Measurements from ENCODE around the gene RBP7. TPM values are rescaled to one million over a fixed set of nuclear protein-coding genes. Genes with fewer than 3 reads are reported as not detected.

RBP7 gene
- total and polyA plus RNA-seq, 2 donors (not counting 3 experiments of a cell fraction or from before 2014, with no cell fraction given), result not detected

GRCh38 chr1:10057796-10058195 lies 60.8 kb downstream of the RBP7 start:
- Histone ChIP-seq H3K4me3 (replicated peaks in 1 of 3; ENCODE audit: insufficient read depth in 1 of 3, low read depth in 1 of 3, low read length in 3 of 3) (no peak overlapping the region), H3K9me3 (replicated peaks; ENCODE audit: control insufficient read depth, insufficient read depth, low read length) (no peaks in the 10 kb centered on the region), H3K9ac (replicated peaks; ENCODE audit: extremely low read depth, insufficient read depth, low read length) (no peak overlapping the region), H3K9me1 (replicated peaks; ENCODE audit: control insufficient read depth, extremely low read depth, insufficient read depth, low read length) (no peaks in the 10 kb centered on the region), H3K27ac (ENCODE audit: insufficient read depth, low read depth, low read length) (no peak overlapping the region), H2AFZ (ENCODE audit: low read depth, low read length) (no peak overlapping the region), H3K36me3 (ENCODE audit: control insufficient read depth in 2 of 2, extremely low read depth in 1 of 2, insufficient read depth in 2 of 2, low read length in 2 of 2) (no peaks in the 10 kb centered on the region), H3K27me3 (ENCODE audit: control insufficient read depth in 2 of 2, insufficient read depth in 2 of 2, low read length in 2 of 2) (no peaks in the 10 kb centered on the region), H3K4me1 (ENCODE audit: control insufficient read depth, extremely low read depth, insufficient read depth, low read length) (no peaks in the 10 kb centered on the region), H3K4me2 (ENCODE audit: insufficient read depth, low read length) (no peak overlapping the region), H4K20me1 (replicated peaks; ENCODE audit: control insufficient read depth, extremely low read depth, insufficient read depth, low read length) (no peaks in the 10 kb centered on the region), H3K79me2 (ENCODE audit: control insufficient read depth, insufficient read depth, low read length) (peaks cover 30% of the 10 kb centered on the region)
- no peak for FAIRE-seq
- DNase-seq (ENCODE audit: low read depth, low spot score), result no peak
- CTCF ChIA-PET, result interaction anchor here (0.8 kb wide), 1 partner anchor 10 kb away, joined by 3 read pairs; no protein-coding TSS in a partner anchor
- intact Hi-C loops (cut with micrococcal nuclease) (no loop called here), dilution Hi-C loops (cut with MboI; ENCODE audit: extremely low pct_ligation_motif_present, low sequenced_read_pairs) (no loop called here)
- BruUV-seq (replicated peaks), result no TSS peak
- POLR2A ChIA-PET, result no interaction called here
- no peak for TF ChIP-seq FOS (IDR thresholded peaks at IDR 0.05; ENCODE audit: borderline replicate concordance, insufficient read depth, low read length)

DNA sequence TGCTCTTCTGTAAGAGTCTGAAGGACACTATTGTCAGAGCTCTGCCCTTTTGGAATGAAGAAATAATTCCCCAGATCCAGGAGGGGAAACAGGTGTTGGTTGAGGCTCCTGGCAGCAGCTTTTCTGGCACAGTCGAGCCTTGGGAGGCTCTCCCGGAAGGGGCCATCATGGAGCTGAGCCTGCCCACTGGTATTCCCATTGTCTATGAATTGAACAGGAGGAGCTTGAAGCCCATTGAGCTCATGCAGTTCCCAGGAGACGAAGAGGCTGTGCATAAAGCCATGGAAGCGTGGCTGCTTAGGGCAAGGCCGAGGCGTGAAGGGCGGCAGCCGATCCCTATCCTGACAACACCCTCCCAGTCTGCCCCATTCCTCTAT lies 62.3 kb downstream of the RBP7 start:
- ChIA-PET POLR2A (no interaction called here), CTCF (interaction anchor here (2.2 kb wide), 1 partner anchor 26 kb away, joined by 5 read pairs; the partner anchor contains the start of gene UBE4B)
- Histone ChIP-seq H3K79me2 (ENCODE audit: control insufficient read depth, insufficient read depth, low read length) (peaks cover 28% of the 10 kb centered on the region), H3K9me1 (replicated peaks; ENCODE audit: control insufficient read depth, extremely low read depth, insufficient read depth, low read length) (no peaks in the 10 kb centered on the region), H2AFZ (ENCODE audit: low read depth, low read length) (no peak overlapping the region), H3K9me3 (replicated peaks; ENCODE audit: control insufficient read depth, insufficient read depth, low read length) (no peaks in the 10 kb centered on the region), H3K27me3 (ENCODE audit: control insufficient read depth in 2 of 2, insufficient read depth in 2 of 2, low read length in 2 of 2) (no peaks in the 10 kb centered on the region), H3K4me3 (replicated peaks in 1 of 3; ENCODE audit: insufficient read depth in 1 of 3, low read depth in 1 of 3, low read length in 3 of 3) (no peak overlapping the region), H3K4me1 (ENCODE audit: control insufficient read depth, extremely low read depth, insufficient read depth, low read length) (peaks cover 3% of the 10 kb centered on the region), H4K20me1 (replicated peaks; ENCODE audit: control insufficient read depth, extremely low read depth, insufficient read depth, low read length) (no peaks in the 10 kb centered on the region), H3K27ac (ENCODE audit: insufficient read depth, low read depth, low read length) (no peak overlapping the region), H3K4me2 (ENCODE audit: insufficient read depth, low read length) (no peak overlapping the region), H3K9ac (replicated peaks; ENCODE audit: extremely low read depth, insufficient read depth, low read length) (no peak overlapping the region), H3K36me3 (ENCODE audit: control insufficient read depth in 2 of 2, extremely low read depth in 1 of 2, insufficient read depth in 2 of 2, low read length in 2 of 2) (no peaks in the 10 kb centered on the region)
- TF ChIP-seq EZH2 (IDR thresholded peaks at IDR 0.05; ENCODE audit: borderline replicate concordance, low read depth, low read length, severe bottlenecking) (no peak), FOS (IDR thresholded peaks at IDR 0.05; ENCODE audit: borderline replicate concordance, insufficient read depth, low read length) (no peak), JUN (IDR thresholded peaks at IDR 0.05; ENCODE audit: borderline replicate concordance, insufficient read depth, insufficient read length, low read depth) (no peak), POLR2A (IDR thresholded peaks at IDR 0.05; ENCODE audit: low read depth, low read length) (no peak), POLR2AphosphoS5 (IDR thresholded peaks at IDR 0.05; ENCODE audit: insufficient read depth, low read depth, low read length) (no peak), MYC (IDR thresholded peaks at IDR 0.05; ENCODE audit: low read depth, low read length) (no peak), GATA2 (IDR thresholded peaks at IDR 0.05; ENCODE audit: insufficient read depth, insufficient read length, low read depth, low read length) (no peak)
- TF ChIP-seq, protein P1, sequence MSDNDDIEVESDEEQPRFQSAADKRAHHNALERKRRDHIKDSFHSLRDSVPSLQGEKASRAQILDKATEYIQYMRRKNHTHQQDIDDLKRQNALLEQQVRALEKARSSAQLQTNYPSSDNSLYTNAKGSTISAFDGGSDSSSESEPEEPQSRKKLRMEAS (IDR thresholded peaks at IDR 0.05; ENCODE audit: insufficient read depth, insufficient read length), result no peak
- TF ChIP-seq, protein P2, sequence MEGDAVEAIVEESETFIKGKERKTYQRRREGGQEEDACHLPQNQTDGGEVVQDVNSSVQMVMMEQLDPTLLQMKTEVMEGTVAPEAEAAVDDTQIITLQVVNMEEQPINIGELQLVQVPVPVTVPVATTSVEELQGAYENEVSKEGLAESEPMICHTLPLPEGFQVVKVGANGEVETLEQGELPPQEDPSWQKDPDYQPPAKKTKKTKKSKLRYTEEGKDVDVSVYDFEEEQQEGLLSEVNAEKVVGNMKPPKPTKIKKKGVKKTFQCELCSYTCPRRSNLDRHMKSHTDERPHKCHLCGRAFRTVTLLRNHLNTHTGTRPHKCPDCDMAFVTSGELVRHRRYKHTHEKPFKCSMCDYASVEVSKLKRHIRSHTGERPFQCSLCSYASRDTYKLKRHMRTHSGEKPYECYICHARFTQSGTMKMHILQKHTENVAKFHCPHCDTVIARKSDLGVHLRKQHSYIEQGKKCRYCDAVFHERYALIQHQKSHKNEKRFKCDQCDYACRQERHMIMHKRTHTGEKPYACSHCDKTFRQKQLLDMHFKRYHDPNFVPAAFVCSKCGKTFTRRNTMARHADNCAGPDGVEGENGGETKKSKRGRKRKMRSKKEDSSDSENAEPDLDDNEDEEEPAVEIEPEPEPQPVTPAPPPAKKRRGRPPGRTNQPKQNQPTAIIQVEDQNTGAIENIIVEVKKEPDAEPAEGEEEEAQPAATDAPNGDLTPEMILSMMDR (IDR thresholded peaks at IDR 0.05; ENCODE audit: extremely low read depth in 1 of 2, insufficient read depth in 1 of 2, low read depth in 1 of 2, low read length in 2 of 2), result no peak
- dilution Hi-C loops (cut with MboI; ENCODE audit: extremely low pct_ligation_motif_present, low sequenced_read_pairs), result no loop called here
- no TSS peak for BruUV-seq (replicated peaks)
- no peak for FAIRE-seq
- no peak for DNase-seq (ENCODE audit: low read depth, low spot score)
- intact Hi-C loops (cut with micrococcal nuclease), result no loop called here

Measured in endothelial cell of umbilical vein (primary cell).